COLO829 (cell line): ENCODE results near the gene DDX5.
"Not testable (repeated sequence)": the region's sequence is repeated elsewhere in the genome, so short reads cannot be mapped to it uniquely, and the experiment has no call there.

Experiments
- DNase-seq: peaks from one replicate; pipeline ENCODE4 v3.0.0; 2012; ENCODE audit warnings: low spot score

Gene DDX5

DNA sequence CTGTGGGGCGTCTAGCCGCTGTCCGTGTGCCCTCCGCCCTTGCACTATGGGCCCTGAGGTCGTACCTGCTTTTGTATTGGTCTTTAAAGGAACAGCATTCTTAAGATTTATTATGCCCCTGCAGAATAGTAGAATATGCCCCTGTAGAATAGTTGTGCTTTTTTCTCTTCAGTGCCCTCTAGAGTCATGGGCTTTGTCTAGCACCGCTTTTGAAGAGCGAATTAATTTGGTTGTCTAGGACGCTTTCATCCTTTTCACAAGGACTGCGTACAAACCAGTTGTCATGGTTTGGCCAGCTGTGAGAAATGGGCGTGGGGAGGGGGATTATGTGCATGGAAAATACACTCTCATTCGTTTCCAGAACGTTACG is 1.3 kb upstream of the DDX5 start:
- DNase-seq, result peak; percentile 82

- DNase-seq, result peak; percentile 96
Measured at GRCh38 chr17:64506576-64507412, 705 bp upstream of the DDX5 start, which contains the start of gene CEP95. CEP95 (plus strand) TSS chr17:64506977; CDS start chr17:64507098, 121 bp downstream.

- peak; percentile 83 for DNase-seq
Measured at GRCh38 chr17:64505340-64506200, 519 bp downstream of the DDX5 start.

GRCh38 chr17:64504769-64505339 is 1.2 kb downstream of the DDX5 start:
- DNase-seq, result no peak

- DNase-seq, result no peak
Measured at GRCh38 chr17:64503821-64504768, 2.0 kb downstream of the DDX5 start.

GRCh38 chr17:64503341-64503740 is 2.7 kb downstream of the DDX5 start:
- DNase-seq, result no peak

GRCh38 chr17:64502809-64503208 is 3.3 kb downstream of the DDX5 start:
- DNase-seq, result no peak

DNA sequence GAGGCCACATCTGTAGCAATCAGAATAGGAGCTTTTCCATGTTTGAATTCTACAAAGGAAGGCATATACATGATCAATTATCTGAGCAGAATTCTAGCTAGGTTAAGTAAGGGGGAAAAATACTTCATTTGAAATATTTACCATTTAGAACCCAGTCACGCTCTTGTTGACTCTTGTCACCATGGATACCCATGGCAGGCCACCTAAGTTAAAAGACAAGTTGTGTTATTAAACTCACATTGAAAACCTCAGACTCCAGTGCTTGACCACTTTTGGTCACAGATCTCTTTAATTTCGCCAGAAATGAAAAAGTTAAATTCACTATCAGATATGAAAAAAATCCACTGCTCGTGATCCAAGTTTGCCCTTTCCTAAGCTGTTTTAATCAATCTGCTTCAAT is 4.1 kb downstream of the DDX5 start:
- no peak for DNase-seq

DNA sequence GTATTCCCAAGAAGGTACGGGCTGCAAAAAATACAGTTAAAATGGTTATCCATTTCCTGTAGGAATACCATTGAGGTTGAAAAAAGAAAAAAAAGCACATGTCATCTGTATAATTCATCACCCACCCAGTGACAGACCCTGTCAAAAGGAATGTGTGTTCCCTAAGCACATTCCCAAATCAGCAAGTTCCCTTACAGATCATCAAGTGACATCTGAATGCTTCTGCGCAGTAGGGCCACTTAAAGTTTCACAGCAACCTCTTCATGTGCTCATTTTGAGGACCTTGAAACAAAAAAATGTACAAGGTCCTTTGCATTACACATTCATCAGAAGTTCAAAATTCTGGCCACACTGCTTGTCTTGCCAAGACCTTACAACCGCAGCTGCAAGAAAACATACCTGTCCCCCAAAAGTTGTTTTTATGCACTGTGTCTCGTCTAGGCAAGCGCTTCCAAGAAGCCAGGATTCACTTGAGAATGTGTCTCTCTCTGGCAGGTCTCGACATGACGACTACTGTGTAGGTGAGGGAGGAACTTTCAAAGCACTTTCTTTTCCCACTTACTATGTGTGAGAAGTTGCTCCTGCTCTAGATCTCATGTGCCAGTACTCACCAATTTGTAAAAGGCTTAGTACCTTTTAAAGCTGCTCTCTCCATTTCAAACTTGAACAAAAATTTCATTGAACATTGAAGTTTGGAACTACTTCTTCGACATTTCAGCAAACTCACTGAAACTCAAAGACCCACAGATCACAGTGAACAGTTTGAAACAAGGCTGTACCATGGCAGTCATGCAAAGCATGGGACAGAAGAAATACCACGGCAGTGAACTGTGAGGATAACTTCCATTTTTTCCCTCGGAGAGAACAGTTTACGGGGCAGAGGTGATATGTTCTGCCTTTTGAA is 5.0 kb downstream of the DDX5 start:
- DNase-seq, result no peak

DNA sequence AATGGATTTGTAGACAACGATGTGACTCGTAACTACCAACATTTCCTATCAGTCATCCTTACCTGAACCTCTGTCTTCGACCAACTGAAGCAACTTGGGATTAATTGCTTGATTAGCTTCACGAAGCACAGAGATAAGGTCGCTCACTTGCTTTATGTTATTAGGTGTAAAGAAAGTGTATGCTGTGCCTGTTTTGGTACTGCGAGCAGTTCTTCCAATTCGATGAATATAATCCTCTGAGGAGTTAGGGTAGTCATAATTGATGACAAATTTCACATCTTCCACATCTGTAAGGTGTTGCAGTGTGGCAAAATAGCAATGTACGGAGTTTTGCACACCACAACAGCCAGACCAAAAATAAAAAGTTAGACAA is 5.6 kb downstream of the DDX5 start:
- no peak for DNase-seq

DNA sequence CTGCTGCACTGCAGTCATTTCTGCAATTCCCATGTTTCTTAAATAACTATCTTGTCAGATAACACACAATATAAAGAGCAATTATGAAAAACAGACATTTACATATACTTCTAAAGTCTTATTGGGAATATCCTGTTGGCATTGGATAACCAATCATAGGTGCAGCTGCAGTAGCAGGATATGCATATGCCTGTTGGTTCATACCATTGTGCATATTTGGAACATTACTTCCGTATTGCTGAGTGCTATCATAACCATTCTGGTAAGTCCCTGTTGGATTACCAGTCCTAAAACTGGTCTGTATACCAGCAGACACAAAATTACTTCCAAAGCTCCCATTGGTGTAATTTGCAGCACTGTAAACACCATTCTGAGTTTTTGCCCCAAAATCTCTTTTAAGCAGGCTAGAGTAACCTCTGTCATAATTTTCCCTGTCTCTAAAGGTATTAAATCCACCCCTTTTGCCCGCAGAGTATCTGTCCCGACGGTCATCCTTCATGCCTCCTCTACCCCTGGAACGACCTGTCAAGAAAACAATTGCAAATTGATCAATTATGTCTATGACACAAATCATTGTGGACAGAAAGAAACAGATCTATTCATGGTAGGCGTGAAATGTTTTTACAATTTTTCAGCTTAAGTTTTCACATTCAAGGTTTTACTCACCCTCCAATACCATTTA is 6.1 kb downstream of the DDX5 start:
- DNase-seq, result no peak

DNA sequence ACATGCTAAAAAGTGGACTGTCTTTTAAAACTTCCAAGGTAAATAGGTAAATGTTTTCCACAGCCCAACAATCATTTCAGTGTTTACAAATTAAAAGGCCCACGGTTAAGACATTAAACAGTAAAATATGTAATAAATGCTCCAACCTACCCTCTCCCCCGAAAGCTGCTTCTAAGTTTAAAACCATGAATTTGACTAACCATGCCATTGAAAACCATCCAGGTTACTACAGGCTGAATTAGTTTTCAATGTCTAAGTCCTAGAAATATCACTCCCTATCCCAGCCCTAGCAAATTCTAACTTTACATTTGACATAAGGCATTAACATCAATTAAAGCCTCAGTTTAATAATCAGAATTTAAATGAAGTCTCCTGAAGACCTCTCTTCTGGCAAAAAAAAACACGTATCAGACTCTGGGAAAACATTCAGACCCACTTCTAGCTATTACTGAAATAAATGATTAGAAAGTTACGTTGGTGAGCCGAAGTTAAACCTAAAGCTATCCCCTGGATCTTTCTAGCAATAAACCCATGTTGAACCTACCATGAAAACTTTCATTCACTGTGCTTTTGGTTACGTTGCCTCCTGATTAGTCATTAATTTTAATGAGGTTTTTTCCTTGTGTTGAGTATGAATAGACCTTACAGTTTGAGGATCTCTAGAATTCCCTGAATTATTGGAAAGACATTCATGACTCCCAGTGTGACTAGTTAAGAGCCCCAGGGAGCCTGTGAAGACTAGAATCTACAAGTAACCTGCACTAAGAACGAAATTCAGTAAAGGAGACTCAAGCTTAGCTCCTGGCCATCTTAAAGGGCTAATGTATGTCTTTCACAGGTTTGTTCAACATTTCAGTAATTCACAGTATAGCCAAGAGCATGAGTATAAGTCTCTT is 7.5 kb downstream of the DDX5 start:
- DNase-seq, result peak; percentile 60

DNA sequence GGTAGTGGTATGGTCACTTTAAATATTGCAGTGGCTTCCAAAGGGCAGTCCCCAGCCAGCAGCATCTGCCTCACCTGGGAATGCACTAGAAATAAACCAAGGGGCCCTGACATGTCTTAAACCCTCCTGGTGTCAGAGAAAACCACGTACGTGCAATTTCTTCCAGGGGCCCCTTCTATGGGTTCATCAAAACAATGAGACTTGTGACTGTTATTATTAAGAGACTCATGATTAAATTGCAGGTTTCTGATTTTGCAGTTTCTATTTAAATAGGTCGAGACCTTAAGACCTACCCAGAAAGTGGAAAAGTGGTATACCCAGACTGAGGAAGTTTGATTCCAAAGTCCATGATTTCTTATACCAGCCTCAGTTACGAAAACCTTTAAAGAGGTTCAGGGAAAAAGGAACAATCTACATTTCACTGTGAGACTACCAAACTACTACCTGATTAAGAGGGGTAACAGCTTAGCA is 8.5 kb downstream of the DDX5 start:
- no peak for DNase-seq

DNA sequence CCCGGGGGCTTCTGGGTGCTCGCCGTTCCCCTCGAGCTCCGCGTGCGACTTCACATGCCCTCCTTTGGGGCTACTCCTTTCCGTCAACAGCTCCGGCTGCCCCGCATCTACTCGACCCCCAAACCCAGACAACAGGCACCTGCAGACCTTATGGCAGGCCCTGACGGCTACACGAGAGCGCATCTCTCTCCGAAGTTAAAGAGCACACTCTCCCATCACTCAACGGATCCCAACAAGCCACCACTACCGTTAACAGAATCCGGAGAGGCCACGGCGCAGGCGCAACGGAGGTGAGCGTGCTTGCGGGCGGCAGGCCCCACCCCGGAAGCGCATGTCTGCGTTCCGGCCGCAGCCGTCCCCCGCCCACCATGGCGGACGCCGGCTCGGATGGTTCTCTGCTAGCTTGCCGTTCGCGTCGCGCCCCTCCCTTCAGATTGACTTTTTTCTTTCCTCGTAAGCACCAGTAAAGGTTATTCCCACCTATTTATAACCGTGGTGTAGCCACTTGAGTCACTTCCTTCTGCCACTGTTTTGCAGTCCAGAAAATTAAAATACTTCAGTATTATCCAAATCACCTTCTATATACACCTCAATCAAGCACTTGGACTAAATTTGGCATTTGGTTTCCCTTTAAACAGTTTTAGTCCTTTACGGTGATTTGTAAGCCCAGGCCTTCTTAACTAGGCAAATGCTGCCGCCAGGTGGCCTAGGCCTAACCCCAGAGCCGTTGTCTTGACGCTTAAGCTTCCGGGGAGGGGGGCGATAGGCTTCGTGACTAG is 9.1 kb downstream of the DDX5 start, which contains the start of gene POLG2:
POLG2 (minus strand) TSS at position 269 of the 779 bp plus-strand sequence; CDS start at position 183, 86 bp downstream.
- peak; percentile 95 for DNase-seq

GRCh38 chr17:64496348-64496785 is 9.7 kb downstream of the DDX5 start:
- DNase-seq, result no peak

DNA sequence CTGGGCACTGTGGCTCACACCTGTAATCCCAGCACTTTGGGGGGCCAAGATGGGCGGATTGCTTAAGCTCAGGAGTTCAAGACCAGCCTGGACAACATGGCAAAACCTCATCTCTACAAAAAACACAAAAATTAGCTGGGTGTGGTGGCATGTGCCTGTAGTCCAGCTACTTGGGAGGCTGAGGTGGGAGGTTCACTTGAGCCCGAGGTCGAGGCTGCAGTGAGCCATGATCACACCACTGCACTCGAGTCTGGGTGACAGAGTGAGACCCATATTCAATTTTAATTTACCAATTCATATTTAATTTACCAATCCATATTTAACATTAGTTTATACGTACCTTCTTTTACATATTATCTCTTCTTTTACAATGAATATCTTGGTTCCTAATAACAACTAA is 10.8 kb downstream of the DDX5 start:
- not testable (repeated sequence) for DNase-seq

GRCh38 chr17:64494121-64494520 is 12.0 kb downstream of the DDX5 start:
- DNase-seq, result no peak
